ENCODE results near the gene CLASP1. TPM values are rescaled to one million over a fixed set of nuclear protein-coding genes. Genes with fewer than 3 reads are reported as not detected.

The CLASP1 gene
- total RNA-seq, 1 experiment from 2014 or later = 46.1 TPM

DNA sequence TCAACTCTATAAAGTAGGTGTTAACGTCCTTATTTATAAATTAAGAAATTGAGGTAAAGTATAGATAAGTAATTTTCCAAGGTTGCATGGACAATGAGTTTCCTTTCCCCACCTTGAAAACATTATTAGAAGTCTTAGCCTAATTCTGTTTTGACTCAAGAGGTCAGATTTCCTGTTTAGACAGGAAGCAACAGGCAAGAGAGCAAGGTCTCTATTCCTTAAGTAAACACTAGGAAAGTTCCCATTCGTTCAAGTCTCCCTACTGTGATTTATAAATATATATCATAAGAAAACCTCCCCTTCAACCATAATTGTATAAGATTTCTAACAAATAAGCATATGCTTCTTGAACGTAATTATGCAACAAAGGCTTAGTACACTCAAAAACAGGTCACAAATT, 40.3 kb downstream of the CLASP1 start:
- no peaks in the 10 kb centered on the region for H3K36me3 ChIP-seq (ENCODE audit: control insufficient read depth, insufficient read depth, low read length)
- intact Hi-C loops (cut with micrococcal nuclease; ENCODE audit: unreplicated experiment) = no loop called here
- Mint-ChIP-seq H3K27ac (ENCODE audit: unreplicated experiment) (no peak overlapping the region), H3K36me3 (ENCODE audit: insufficient read depth, unreplicated experiment) (peaks cover 5% of the 10 kb centered on the region), H3K4me3 (ENCODE audit: unreplicated experiment) (no peak overlapping the region), H3K27me3 (ENCODE audit: insufficient read depth, unreplicated experiment) (no peaks in the 10 kb centered on the region), H3K4me1 (ENCODE audit: low read depth, unreplicated experiment) (no peaks in the 10 kb centered on the region), H3K9me3 (ENCODE audit: unreplicated experiment) (no peaks in the 10 kb centered on the region)
- H3K9me3 ChIP-seq = no peaks in the 10 kb centered on the region
- no peak overlapping the region for H3K4me3 ChIP-seq (ENCODE audit: low read depth, low read length)
- no peaks in the 10 kb centered on the region for H3K4me1 ChIP-seq
- TF ChIP-seq, protein P1, sequence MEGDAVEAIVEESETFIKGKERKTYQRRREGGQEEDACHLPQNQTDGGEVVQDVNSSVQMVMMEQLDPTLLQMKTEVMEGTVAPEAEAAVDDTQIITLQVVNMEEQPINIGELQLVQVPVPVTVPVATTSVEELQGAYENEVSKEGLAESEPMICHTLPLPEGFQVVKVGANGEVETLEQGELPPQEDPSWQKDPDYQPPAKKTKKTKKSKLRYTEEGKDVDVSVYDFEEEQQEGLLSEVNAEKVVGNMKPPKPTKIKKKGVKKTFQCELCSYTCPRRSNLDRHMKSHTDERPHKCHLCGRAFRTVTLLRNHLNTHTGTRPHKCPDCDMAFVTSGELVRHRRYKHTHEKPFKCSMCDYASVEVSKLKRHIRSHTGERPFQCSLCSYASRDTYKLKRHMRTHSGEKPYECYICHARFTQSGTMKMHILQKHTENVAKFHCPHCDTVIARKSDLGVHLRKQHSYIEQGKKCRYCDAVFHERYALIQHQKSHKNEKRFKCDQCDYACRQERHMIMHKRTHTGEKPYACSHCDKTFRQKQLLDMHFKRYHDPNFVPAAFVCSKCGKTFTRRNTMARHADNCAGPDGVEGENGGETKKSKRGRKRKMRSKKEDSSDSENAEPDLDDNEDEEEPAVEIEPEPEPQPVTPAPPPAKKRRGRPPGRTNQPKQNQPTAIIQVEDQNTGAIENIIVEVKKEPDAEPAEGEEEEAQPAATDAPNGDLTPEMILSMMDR (IDR thresholded peaks at IDR 0.05; ENCODE audit: insufficient read depth in 1 of 2, low read depth in 1 of 2, low read length in 1 of 2, severe bottlenecking in 1 of 2, unreplicated experiment in 1 of 2) = no peak
- ChIA-PET CTCF (no interaction called here), POLR2A (no interaction called here)
- no peaks in the 10 kb centered on the region for H3K27me3 ChIP-seq (replicated peaks; ENCODE audit: control insufficient read depth, insufficient read depth, low read length)
- no TSS peak for BruUV-seq (replicated peaks)
- no peak for DNase-seq

DNA sequence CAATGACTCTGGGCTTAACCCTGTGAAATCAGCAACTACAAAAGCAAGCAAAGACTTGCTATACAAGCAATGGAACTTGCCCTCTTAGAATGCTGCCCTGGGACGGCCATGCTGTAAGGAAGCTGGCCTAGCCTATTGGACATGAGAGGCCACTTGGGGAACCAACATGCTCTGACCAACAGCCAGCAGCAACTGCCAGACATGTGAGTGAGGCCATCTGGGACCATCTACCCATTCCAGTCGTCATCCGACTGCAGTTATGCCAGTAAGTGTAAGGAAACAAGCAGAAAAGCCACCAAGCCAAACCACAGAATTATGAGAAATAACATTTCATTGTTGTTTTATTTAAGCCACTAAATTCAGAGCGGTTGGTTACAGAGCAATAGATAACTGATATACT, 40.9 kb downstream of the CLASP1 start:
- intact Hi-C loops (cut with micrococcal nuclease; ENCODE audit: unreplicated experiment) = no loop called here
- POLR2A ChIA-PET = no interaction called here
- BruUV-seq (replicated peaks) = no TSS peak
- Histone ChIP-seq H3K27me3 (replicated peaks; ENCODE audit: control insufficient read depth, insufficient read depth, low read length) (no peaks in the 10 kb centered on the region), H3K9me3 (no peaks in the 10 kb centered on the region), H3K4me3 (ENCODE audit: low read depth, low read length) (no peak overlapping the region), H3K4me1 (no peaks in the 10 kb centered on the region), H3K36me3 (ENCODE audit: control insufficient read depth, insufficient read depth, low read length) (no peaks in the 10 kb centered on the region)
- H3K27ac Mint-ChIP-seq (ENCODE audit: unreplicated experiment) = no peak overlapping the region
- peaks cover 5% of the 10 kb centered on the region for H3K36me3 Mint-ChIP-seq (ENCODE audit: insufficient read depth, unreplicated experiment)
- no peaks in the 10 kb centered on the region for H3K4me1 Mint-ChIP-seq (ENCODE audit: low read depth, unreplicated experiment)
- TF ChIP-seq, protein P1 (IDR thresholded peaks at IDR 0.05; ENCODE audit: insufficient read depth in 1 of 2, low read depth in 1 of 2, low read length in 1 of 2, severe bottlenecking in 1 of 2, unreplicated experiment in 1 of 2) = no peak
- no peak overlapping the region for H3K4me3 Mint-ChIP-seq (ENCODE audit: unreplicated experiment)
- H3K9me3 Mint-ChIP-seq (ENCODE audit: unreplicated experiment) = no peaks in the 10 kb centered on the region
- H3K27me3 Mint-ChIP-seq (ENCODE audit: insufficient read depth, unreplicated experiment) = no peaks in the 10 kb centered on the region
- CTCF ChIA-PET = no interaction called here
- no peak for DNase-seq

DNA sequence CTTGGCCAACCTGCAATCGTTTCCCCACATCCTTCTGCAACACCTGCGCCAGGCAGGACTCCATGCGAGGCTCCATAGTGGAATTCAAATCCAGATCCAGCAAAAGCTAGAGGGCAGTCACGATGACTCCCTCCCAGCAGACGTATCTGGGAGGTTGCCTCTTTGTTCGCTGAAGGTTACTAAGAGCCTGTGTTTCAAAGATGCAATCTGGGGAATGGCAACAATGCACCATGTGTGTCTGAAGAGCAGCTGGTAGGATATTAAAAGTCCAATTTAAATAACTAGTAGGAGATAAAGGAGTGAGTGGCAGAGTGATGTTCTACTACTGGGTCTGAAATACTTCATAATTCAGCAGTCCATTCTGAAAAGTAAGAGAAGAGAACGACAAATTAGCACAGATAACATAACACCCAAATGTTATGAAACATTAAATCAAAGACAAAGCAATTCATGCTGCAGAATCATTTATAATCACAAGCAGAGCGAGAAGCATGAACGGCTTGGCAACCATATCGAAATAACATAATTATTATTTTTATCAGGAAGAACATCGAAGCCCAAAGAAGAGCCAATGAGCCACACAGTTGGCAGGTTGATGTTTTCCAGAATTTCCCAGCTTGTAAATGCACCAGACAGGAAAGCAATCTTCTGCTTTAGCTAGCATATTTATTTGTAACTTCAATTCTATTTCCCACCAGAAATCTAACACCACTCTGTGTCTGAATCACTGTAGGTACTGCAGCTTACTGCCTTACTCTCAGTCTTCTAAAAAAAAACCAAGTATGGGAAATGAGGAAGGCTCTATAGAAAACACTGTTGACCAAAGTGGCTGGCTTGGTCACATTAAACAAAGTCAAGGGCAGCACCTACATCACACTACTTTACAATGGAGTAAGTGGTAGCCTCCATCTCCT, 43.2 kb downstream of the CLASP1 start:
- no peak overlapping the region for H3K4me3 ChIP-seq (ENCODE audit: low read depth, low read length)
- intact Hi-C loops (cut with micrococcal nuclease; ENCODE audit: unreplicated experiment) = no loop called here
- DNase-seq = no peak
- no peaks in the 10 kb centered on the region for H3K9me3 ChIP-seq
- H3K36me3 Mint-ChIP-seq (ENCODE audit: insufficient read depth, unreplicated experiment) = peaks cover 5% of the 10 kb centered on the region
- H3K4me1 ChIP-seq = no peaks in the 10 kb centered on the region
- no peaks in the 10 kb centered on the region for H3K36me3 ChIP-seq (ENCODE audit: control insufficient read depth, insufficient read depth, low read length)
- BruUV-seq (replicated peaks) = TSS peak; percentile 20
- no peaks in the 10 kb centered on the region for H3K27me3 ChIP-seq (replicated peaks; ENCODE audit: control insufficient read depth, insufficient read depth, low read length)
- CTCF ChIA-PET = no interaction called here
- H3K27ac Mint-ChIP-seq (ENCODE audit: unreplicated experiment) = no peak overlapping the region
- H3K27me3 Mint-ChIP-seq (ENCODE audit: insufficient read depth, unreplicated experiment) = no peaks in the 10 kb centered on the region
- POLR2A ChIA-PET = no interaction called here
- H3K4me1 Mint-ChIP-seq (ENCODE audit: low read depth, unreplicated experiment) = no peaks in the 10 kb centered on the region
- TF ChIP-seq, protein P1 (IDR thresholded peaks at IDR 0.05; ENCODE audit: insufficient read depth in 1 of 2, low read depth in 1 of 2, low read length in 1 of 2, severe bottlenecking in 1 of 2, unreplicated experiment in 1 of 2) = no peak
- H3K4me3 Mint-ChIP-seq (ENCODE audit: unreplicated experiment) = no peak overlapping the region
- no peaks in the 10 kb centered on the region for H3K9me3 Mint-ChIP-seq (ENCODE audit: unreplicated experiment)
